Suprapubic skin (tissue), 4 donors: ENCODE measurements around the gene SHOX.
"Not testable (repeated sequence)": the region's sequence is repeated elsewhere in the genome, so short reads cannot be mapped to it uniquely, and the experiment has no call there.

Experiments used
- CTCF ChIP-seq, 2 donors: fragments of 200-600 bp in 1 of 2; fragments of 450-650 bp in 1 of 2; sonication (generic) in 1 of 2; IDR thresholded peaks; one replicate each; pipeline ENCODE4 v1.5.1; 2016 to 2019; ENCODE audit warnings: antibody characterized with exemption in 2 of 2, mild to moderate bottlenecking in 1 of 2, moderate library complexity in 1 of 2
- POLR2A ChIP-seq, 2 donors: fragments of 450-650 bp; IDR thresholded peaks; one replicate each; pipeline ENCODE4 v1.6.1; 2017; ENCODE audit warnings: antibody characterized with exemption in 2 of 2, mild to moderate bottlenecking in 2 of 2, moderate library complexity in 2 of 2
- POLR2AphosphoS5 ChIP-seq, 3 donors: sonication (generic); formaldehyde crosslinking; IDR thresholded peaks; one replicate each; pipeline ENCODE4 v1.6.1; 2017; ENCODE audit warnings: antibody characterized with exemption in 3 of 3

- not testable (repeated sequence) for TF ChIP-seq POLR2AphosphoS5, CTCF, POLR2A (IDR thresholded peaks at IDR 0.05)
Observed at GRCh38 chrX:589261-589660, 41.3 kb upstream of the SHOX start.
